HepG2 (cell line): ENCODE data around the gene MFAP2.

Source experiments
- PHB2 ChIP-seq: fragments of 450-650 bp; IDR thresholded peaks from 2 replicates; pipeline ENCODE4 v1.6.1; 2018; ENCODE audit not compliant: partially characterized antibody
- ZNF329 ChIP-seq: sonication (generic); formaldehyde crosslinking; IDR thresholded peaks from 2 replicates; pipeline ENCODE4 v1.9.0; 2021; ENCODE audit warnings: low read depth, mild to moderate bottlenecking, missing genetic modification reagents
- TF ChIP-seq, protein P1 (sequence below): sonication (generic); formaldehyde crosslinking; conservative IDR thresholded peaks from 2 replicates; pipeline ENCODE4 v1.8.0; 2022; ENCODE audit warnings: missing genetic modification reagents
- TF ChIP-seq, protein P2 (sequence below): sonication (generic); formaldehyde crosslinking; IDR thresholded peaks from 2 replicates; pipeline ENCODE4 v1.5.0; 2020; ENCODE audit warnings: mild to moderate bottlenecking, missing genetic modification reagents, moderate library complexity

DNA sequence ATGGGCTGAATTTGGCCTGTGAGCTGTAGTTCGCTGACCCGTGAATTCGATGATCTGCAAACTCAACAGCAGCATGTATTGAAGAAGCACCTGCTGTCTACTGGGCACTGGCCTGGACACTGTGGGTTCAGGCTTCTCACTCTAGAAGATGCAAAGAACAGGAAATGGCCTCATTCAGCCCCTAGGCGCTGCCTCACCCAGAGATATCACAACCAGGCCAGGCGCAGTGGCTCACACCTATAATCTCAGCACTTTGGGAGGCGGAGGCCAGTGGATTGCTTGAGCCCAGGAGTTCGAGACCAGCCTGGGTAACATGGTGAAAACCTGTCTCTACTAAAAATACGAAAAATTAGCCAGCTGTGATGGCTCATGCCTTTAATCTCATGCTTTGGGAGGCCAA lies 23.6 kb downstream of the MFAP2 start:
- TF ChIP-seq, protein P1, sequence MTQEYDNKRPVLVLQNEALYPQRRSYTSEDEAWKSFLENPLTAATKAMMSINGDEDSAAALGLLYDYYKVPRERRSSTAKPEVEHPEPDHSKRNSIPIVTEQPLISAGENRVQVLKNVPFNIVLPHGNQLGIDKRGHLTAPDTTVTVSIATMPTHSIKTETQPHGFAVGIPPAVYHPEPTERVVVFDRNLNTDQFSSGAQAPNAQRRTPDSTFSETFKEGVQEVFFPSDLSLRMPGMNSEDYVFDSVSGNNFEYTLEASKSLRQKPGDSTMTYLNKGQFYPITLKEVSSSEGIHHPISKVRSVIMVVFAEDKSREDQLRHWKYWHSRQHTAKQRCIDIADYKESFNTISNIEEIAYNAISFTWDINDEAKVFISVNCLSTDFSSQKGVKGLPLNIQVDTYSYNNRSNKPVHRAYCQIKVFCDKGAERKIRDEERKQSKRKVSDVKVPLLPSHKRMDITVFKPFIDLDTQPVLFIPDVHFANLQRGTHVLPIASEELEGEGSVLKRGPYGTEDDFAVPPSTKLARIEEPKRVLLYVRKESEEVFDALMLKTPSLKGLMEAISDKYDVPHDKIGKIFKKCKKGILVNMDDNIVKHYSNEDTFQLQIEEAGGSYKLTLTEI (CRISPR knock-in tag): no peak
- TF ChIP-seq, protein P2, sequence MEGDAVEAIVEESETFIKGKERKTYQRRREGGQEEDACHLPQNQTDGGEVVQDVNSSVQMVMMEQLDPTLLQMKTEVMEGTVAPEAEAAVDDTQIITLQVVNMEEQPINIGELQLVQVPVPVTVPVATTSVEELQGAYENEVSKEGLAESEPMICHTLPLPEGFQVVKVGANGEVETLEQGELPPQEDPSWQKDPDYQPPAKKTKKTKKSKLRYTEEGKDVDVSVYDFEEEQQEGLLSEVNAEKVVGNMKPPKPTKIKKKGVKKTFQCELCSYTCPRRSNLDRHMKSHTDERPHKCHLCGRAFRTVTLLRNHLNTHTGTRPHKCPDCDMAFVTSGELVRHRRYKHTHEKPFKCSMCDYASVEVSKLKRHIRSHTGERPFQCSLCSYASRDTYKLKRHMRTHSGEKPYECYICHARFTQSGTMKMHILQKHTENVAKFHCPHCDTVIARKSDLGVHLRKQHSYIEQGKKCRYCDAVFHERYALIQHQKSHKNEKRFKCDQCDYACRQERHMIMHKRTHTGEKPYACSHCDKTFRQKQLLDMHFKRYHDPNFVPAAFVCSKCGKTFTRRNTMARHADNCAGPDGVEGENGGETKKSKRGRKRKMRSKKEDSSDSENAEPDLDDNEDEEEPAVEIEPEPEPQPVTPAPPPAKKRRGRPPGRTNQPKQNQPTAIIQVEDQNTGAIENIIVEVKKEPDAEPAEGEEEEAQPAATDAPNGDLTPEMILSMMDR (CRISPR knock-in tag): no peak
- no peak for TF ChIP-seq PHB2
- TF ChIP-seq ZNF329: no peak
